GM12801 (cell line): ENCODE data around the gene FANCG.

Experiments used
- TF ChIP-seq, protein P1 (sequence below): IDR thresholded peaks from one replicate; pipeline ENCODE4 v1.5.1; 2011; ENCODE audit warnings: control low read depth; ENCODE audit not compliant: insufficient read length; ENCODE audit errors: extremely low read depth

FANCG gene

DNA sequence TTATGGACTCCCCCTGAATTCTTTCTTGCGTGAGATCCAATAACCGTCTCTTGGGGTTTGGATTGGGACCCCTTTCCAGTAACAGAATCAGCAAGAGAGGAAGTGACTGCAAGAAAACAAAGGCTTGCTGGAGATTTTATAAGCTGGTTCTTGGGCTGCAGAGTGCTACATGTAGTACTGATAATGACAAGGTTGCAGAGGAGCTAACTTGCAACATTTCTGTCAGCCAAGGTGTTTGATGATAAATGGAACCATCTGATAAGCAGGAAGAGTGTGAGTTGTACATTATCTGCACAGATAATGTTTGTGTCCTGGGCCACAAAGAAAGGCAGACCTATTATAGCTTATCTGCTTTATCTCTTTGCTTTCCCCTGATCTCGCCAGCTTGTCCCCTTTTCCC is 53.1 kb downstream of the FANCG start:
- TF ChIP-seq, protein P1, sequence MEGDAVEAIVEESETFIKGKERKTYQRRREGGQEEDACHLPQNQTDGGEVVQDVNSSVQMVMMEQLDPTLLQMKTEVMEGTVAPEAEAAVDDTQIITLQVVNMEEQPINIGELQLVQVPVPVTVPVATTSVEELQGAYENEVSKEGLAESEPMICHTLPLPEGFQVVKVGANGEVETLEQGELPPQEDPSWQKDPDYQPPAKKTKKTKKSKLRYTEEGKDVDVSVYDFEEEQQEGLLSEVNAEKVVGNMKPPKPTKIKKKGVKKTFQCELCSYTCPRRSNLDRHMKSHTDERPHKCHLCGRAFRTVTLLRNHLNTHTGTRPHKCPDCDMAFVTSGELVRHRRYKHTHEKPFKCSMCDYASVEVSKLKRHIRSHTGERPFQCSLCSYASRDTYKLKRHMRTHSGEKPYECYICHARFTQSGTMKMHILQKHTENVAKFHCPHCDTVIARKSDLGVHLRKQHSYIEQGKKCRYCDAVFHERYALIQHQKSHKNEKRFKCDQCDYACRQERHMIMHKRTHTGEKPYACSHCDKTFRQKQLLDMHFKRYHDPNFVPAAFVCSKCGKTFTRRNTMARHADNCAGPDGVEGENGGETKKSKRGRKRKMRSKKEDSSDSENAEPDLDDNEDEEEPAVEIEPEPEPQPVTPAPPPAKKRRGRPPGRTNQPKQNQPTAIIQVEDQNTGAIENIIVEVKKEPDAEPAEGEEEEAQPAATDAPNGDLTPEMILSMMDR: no peak
